Astrocyte of the cerebellum (primary cell): Measurements from ENCODE around the gene SLC25A24.
A peak's percentile ranks its signal among the peaks of the same experiment; 100 is the strongest.

Source experiments
- DNase-seq: peaks from one replicate; pipeline ENCODE4 v3.0.0-alpha.2; 2011; ENCODE audit warnings: low read depth
- H3K4me3 ChIP-seq: 2 replicates; pipeline ENCODE4 v1.5.1; 2011; ENCODE audit warnings: mild to moderate bottlenecking, low read depth, low read length, moderate library complexity
- CTCF ChIP-seq: IDR thresholded peaks from 2 replicates; pipeline ENCODE4 v1.5.1; 2012; ENCODE audit warnings: low read length, low read depth, moderate library complexity, mild to moderate bottlenecking; ENCODE audit errors: missing control alignments
- in situ Hi-C: cut with HindIII; loops from 2 replicates; pipeline ENCODE4 v1.10.0; 2017; ENCODE audit warnings: low sequenced_read_pairs

The SLC25A24 gene

GRCh38 chr1:108200687-108201051 lies 526 bp upstream of the SLC25A24 start:
- peak overlapping the region; percentile 92 for H3K4me3 ChIP-seq
- peak; percentile 31 for TF ChIP-seq CTCF
- no peak for DNase-seq
- in situ Hi-C loops, result no loop called here

DNA sequence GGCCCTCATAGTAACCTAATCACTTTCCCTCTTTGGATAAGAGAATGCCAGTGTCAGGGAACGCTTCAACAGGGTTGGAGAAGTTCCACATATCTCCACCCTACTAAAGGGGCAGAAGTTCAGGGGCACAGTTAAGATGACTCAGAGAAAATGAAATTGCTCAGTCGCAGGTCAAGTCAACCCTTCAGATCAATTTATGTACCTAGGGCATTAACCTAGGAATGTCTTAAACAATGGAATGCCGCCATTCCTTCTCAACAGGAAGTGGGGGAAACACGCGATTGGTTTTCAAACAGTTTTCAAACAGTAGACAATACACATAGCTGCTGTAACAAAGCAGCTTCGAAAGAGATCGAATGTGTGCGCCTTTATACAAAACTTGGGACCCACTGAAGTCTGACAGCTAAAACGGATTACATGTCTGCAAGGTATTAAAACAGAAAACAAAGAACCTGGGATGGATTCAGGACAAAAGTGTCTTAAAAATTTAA lies 897 bp downstream of the SLC25A24 start:
- DNase-seq, result no peak
- TF ChIP-seq CTCF, result no peak
- in situ Hi-C loops, result no loop called here
- H3K4me3 ChIP-seq, result peak overlapping the region; percentile 92

DNA sequence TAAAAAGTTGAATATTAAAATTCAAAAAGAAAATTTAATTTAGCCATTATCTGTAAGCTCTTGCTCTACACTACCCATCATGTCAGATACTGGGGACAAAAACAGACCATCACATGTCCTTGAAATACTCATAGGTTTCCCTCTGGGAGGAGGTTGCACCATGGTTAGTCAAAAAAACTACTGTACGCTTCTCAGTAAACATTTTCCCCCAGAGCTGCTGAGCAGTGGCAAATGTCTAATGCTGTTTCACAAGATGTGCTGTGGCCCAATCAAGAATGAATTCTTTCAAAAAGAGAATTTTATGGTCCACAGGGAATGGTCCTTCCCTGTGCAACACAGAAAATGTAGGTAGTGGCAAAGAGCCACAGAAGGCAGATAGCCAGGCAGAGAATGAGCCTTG lies 6.1 kb downstream of the SLC25A24 start:
- in situ Hi-C loops, result no loop called here
- TF ChIP-seq CTCF, result no peak
- H3K4me3 ChIP-seq, result no peak overlapping the region
- DNase-seq, result no peak

DNA sequence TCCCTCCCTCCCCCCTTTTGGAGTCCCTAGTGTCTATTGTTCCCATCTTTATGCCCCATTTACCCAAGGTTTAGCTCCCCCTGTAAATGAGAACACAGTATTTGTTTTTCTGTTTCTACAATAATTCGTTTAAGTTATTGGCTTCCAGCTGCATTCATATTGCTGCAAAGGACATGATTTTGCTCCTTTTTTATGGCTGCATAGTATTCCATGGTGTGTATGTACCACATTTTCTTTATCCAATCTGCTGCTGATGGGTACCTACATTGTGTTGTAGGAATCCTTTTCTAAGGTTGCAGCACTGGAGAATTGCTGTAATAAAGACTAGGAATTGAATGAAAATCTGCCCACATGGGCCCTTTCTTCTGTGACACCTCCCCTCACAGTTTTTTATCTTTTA lies 6.8 kb downstream of the SLC25A24 start:
- in situ Hi-C loops, result no loop called here
- TF ChIP-seq CTCF, result no peak
- no peak for DNase-seq
- no peak overlapping the region for H3K4me3 ChIP-seq

DNA sequence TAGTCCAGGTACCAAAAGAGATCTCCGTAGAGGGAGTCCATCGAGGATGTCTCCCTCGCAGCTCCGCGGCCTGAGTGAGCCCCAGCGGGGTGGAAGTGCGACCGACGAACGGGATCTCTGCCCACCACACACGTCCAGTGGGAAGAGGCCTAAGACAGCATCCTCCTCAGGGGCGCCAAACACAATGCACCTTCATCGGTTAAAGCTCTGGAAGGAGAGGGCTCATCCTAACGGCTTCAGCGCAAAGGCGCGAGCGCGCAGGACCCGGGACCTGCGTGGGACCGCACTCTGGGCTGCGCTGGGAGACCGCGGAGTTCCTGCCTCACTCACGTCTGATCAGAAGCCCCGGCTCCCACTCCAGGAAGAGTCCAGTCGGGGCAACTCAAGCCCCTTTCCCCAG lies 7.6 kb downstream of the SLC25A24 start:
- in situ Hi-C loops, result no loop called here
- DNase-seq, result no peak
- no peak overlapping the region for H3K4me3 ChIP-seq
- no peak for TF ChIP-seq CTCF

DNA sequence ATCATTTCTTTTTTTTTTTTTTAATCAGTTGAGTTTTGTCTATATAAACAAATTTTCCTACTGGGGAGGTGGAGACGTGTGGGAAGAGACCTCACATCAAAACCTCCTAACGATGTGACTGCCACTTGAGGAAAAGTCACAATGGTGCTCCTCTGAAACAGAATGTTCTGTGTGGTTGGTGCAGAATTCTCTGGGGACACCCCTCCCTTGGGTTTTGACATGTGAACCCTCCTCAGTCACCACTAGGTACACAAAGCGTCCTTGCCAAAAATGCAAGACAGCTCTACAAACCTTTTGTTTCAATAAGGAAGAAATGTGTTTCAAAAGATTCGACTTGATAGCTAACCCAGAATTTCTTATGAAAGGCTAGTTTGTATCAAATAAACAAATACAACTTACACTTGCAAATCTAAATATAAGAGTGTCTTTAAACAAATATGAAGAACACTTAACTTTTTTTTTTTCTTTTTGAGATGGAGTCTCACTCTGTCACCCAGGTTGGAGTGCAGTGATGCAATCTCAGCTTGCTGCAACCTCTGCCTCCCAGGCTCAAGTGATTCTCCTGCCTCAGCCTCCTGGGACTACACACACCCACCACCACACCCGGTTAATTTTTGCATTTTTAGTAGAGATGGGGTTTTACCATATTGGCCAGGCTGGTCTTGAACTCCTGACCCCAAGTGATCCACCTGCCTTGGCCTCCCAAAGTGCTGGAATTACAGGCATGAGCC lies 9.3 kb downstream of the SLC25A24 start:
- in situ Hi-C loops, result no loop called here

More for the DNA sequence above, 9.3 kb downstream of the SLC25A24 start:
- DNase-seq, result no peak
- no peak for TF ChIP-seq CTCF
- H3K4me3 ChIP-seq, result no peak overlapping the region
